Esophagus (tissue), 2 donors: Measurements from ENCODE around the gene RASSF7. TPM values are rescaled to one million over a fixed set of nuclear protein-coding genes. Genes with fewer than 3 reads are reported as not detected.

ENCODE experiments used
- H3K27ac ChIP-seq, 2 donors: one replicate each; pipeline ENCODE4 v1.5.1; 2013; ENCODE audit warnings: low read depth in 2 of 2, mild to moderate bottlenecking in 2 of 2, inconsistent platforms in 1 of 2, low read length in 1 of 2, moderate library complexity in 1 of 2
- H3K27me3 ChIP-seq, 2 donors: one replicate each; pipeline ENCODE4 v1.6.1; 2013; ENCODE audit warnings: low read length in 2 of 2, control low read depth in 1 of 2, mild to moderate bottlenecking in 1 of 2; ENCODE audit not compliant: insufficient read depth in 2 of 2, control insufficient read depth in 1 of 2
- H3K36me3 ChIP-seq, 2 donors: one replicate each; pipeline ENCODE4 v1.6.1; 2013; ENCODE audit warnings: low read length in 1 of 2; ENCODE audit not compliant: control insufficient read depth in 2 of 2, insufficient read depth in 2 of 2
- H3K4me1 ChIP-seq, 2 donors: one replicate each; pipeline ENCODE4 v1.6.1; 2013; ENCODE audit warnings: low read length in 1 of 2; ENCODE audit not compliant: control insufficient read depth in 2 of 2, insufficient read depth in 2 of 2
- H3K4me3 ChIP-seq, 2 donors: one replicate each; pipeline ENCODE4 v1.5.1; 2013; ENCODE audit warnings: low read length in 2 of 2, mild to moderate bottlenecking in 2 of 2, low read depth in 1 of 2, moderate library complexity in 1 of 2
- H3K9me3 ChIP-seq, 2 donors: one replicate each; pipeline ENCODE4 v1.6.1; 2013; ENCODE audit warnings: mild to moderate bottlenecking in 2 of 2, low read depth in 1 of 2, low read length in 1 of 2, moderate library complexity in 1 of 2; ENCODE audit not compliant: control insufficient read depth in 2 of 2, insufficient read depth in 1 of 2
- WGBS, 2 donors: extraction: QIAGEN DNeasy Blood & Tissue Kit; methylation state at CpG; one replicate each; pipeline ENCODE4 v1.1.7; 2013; 5-methylcytosine and 5-hydroxymethylcytosine counted together
- polyA plus RNA-seq, 2 donors: library from polyadenylated mRNA; stranded (reverse); fragments of 200-250 nt; gene quantifications; one replicate each; pipeline ENCODE4 v1.2.3, GENCODE V29; 2013
- donor health status: healthy with polysubstance abuse.
- donor health status: Bipolar disorder and iron deficiency.

RASSF7 gene
- polyA plus RNA-seq, 2 donors, result 46.6 to 82.4 TPM

GRCh38 chr11:521177-521688 is 39.5 kb upstream of the RASSF7 start:
- Histone ChIP-seq H3K36me3 (no peaks in the 10 kb centered on the region), H3K27ac (no peak overlapping the region), H3K9me3 (no peaks in the 10 kb centered on the region), H3K4me3 (no peak overlapping the region), H3K27me3 (no peaks in the 10 kb centered on the region), H3K4me1 (no peaks in the 10 kb centered on the region)
- WGBS, 2 donors, result 86 to 90% methylated on average over 10 of the region's 10 CpGs

- Histone ChIP-seq H3K4me1 (peaks cover 0 to 3% of the 10 kb centered on the region in 2 donors), H3K27ac (no peak overlapping the region), H3K4me3 (no peak overlapping the region), H3K27me3 (no peaks in the 10 kb centered on the region), H3K9me3 (no peaks in the 10 kb centered on the region), H3K36me3 (peaks cover 0 to 7% of the 10 kb centered on the region in 2 donors)
- WGBS, 2 donors, result 78 to 84% methylated on average over 17 of the region's 17 CpGs
Measured at GRCh38 chr11:526192-526591, 34.6 kb upstream of the RASSF7 start.

- 81 to 87% methylated on average over 30 of the region's 30 CpGs for WGBS, 2 donors
- Histone ChIP-seq H3K27me3 (no peaks in the 10 kb centered on the region), H3K4me1 (peaks cover 0 to 12% of the 10 kb centered on the region in 2 donors), H3K27ac (no peak overlapping the region), H3K36me3 (peaks cover 0 to 27% of the 10 kb centered on the region in 2 donors), H3K9me3 (no peaks in the 10 kb centered on the region), H3K4me3 (no peak overlapping the region)
Measured at GRCh38 chr11:528166-528814, 32.5 kb upstream of the RASSF7 start.

GRCh38 chr11:528815-529727 is 31.7 kb upstream of the RASSF7 start:
- Histone ChIP-seq H3K36me3 (peaks cover 0 to 35% of the 10 kb centered on the region in 2 donors), H3K27ac (no peak overlapping the region), H3K9me3 (no peaks in the 10 kb centered on the region), H3K4me1 (peaks cover 2 to 19% of the 10 kb centered on the region in 2 donors), H3K4me3 (no peak overlapping the region), H3K27me3 (no peaks in the 10 kb centered on the region)
- 70 to 76% methylated on average over 29 of the region's 29 CpGs for WGBS, 2 donors

DNA sequence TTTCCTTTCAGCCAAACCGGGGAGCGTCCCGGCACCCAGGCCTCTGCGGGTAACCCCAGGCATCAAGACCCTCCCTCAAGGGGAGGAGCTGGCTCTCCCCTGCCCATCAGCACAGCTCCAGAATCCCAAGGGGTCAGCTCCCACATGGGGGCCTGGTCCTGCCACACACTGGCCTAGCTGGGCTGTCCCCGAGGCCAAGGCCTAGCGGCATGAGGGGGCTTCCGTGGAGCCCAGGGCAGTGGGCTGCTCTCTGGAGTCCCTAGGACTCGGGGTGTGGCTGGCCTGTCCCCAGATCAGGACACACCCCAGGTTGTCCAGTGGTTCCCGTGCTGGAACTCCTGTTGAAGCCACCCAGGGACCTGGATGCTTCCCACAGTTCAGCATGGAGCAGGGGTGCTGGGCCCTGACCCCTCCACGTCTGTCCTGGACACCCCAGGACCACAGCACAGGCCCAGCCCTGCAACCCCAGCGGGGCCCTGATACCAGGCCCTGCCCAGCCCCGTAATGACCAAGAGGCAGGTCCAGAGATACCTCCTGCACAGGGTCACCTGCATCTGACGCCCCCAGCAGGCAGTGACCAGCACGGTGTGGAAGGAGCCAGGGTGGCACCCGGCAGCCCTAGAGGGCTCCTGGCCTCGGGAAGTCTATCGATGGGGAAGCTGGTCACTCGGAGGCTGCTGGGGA is 30.9 kb upstream of the RASSF7 start:
- Histone ChIP-seq H3K36me3 (peaks cover 0 to 38% of the 10 kb centered on the region in 2 donors), H3K4me3 (no peak overlapping the region), H3K4me1 (peaks cover 5 to 23% of the 10 kb centered on the region in 2 donors), H3K27ac (no peak overlapping the region), H3K27me3 (no peaks in the 10 kb centered on the region), H3K9me3 (no peaks in the 10 kb centered on the region)
- 73% methylated on average over 18 of the region's 18 CpGs for WGBS, 2 donors

- H3K9me3 ChIP-seq, result no peaks in the 10 kb centered on the region
- H3K27me3 ChIP-seq, result no peaks in the 10 kb centered on the region
- 88% methylated on average over 27 to 28 of the region's 28 CpGs for WGBS, 2 donors
- peaks cover 5 to 23% of the 10 kb centered on the region in 2 donors for H3K4me1 ChIP-seq
- peaks cover 0 to 38% of the 10 kb centered on the region in 2 donors for H3K36me3 ChIP-seq
- H3K4me3 ChIP-seq, result no peak overlapping the region
- no peak overlapping the region for H3K27ac ChIP-seq
Measured at GRCh38 chr11:530960-531831, 29.6 kb upstream of the RASSF7 start.

- peaks cover 5 to 26% of the 10 kb centered on the region in 2 donors for H3K4me1 ChIP-seq
- H3K27ac ChIP-seq, result no peak overlapping the region
- H3K27me3 ChIP-seq, result no peaks in the 10 kb centered on the region
- H3K4me3 ChIP-seq, result no peak overlapping the region
- WGBS, 2 donors, result 80 to 84% methylated on average over 18 of the region's 18 CpGs
- H3K36me3 ChIP-seq, result peaks cover 0 to 38% of the 10 kb centered on the region in 2 donors
- no peaks in the 10 kb centered on the region for H3K9me3 ChIP-seq
Measured at GRCh38 chr11:531919-532526, 28.7 kb upstream of the RASSF7 start.

DNA sequence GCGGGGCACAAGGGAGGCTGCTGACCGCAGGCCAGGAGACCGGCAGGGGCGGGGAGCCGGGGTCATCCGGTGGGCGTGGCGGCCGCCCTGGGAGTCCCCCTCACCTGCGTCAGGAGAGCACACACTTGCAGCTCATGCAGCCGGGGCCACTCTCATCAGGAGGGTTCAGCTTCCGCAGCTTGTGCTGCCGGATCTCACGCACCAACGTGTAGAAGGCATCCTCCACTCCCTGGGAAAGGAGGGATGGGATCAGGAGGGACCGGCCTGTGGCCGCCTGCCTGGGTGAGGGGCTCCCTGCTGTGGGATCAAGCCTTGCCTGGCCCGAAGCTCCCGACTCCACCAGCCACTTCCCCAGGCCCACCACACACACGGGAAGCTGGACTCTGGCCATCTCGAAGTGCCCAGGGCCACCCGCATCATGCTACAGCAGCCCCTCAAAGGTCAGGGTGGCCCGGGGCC is 28.2 kb upstream of the RASSF7 start:
- peaks cover 0 to 38% of the 10 kb centered on the region in 2 donors for H3K36me3 ChIP-seq
- no peak overlapping the region for H3K27ac ChIP-seq
- H3K4me1 ChIP-seq, result peaks cover 5 to 30% of the 10 kb centered on the region in 2 donors
- no peak overlapping the region for H3K4me3 ChIP-seq
- no peaks in the 10 kb centered on the region for H3K9me3 ChIP-seq
- no peaks in the 10 kb centered on the region for H3K27me3 ChIP-seq
- 77 to 88% methylated on average over 23 of the region's 23 CpGs for WGBS, 2 donors
